Upper lobe of left lung (tissue), 6 donors: ENCODE measurements around the gene SEC11A. TPM values are rescaled to one million over a fixed set of nuclear protein-coding genes. Genes with fewer than 3 reads are reported as not detected.

Experiments used
- ATAC-seq, 2 donors: fragments of 200-7000 bp; cut with Tn5 transposase; one replicate each; pipeline ENCODE4 v1.9.1; 2022; ENCODE audit warnings: mild to moderate bottlenecking in 2 of 2, moderate library complexity in 2 of 2; ENCODE audit not compliant: low FRiP score in 2 of 2
- DNase-seq, 2 donors: peaks; one replicate each; pipeline ENCODE4 v3.0.0-alpha.2; 2019 to 2020
- H3K27ac ChIP-seq, 4 donors: fragments of 200-600 bp; sonication (generic); one replicate each; pipeline ENCODE4 v1.5.1; 2016 to 2019
- H3K27me3 ChIP-seq, 4 donors: fragments of 200-600 bp; sonication (generic); one replicate each; pipeline ENCODE4 v1.5.1; 2017 to 2019
- H3K36me3 ChIP-seq, 4 donors: fragments of 200-600 bp; sonication (generic); one replicate each; pipeline ENCODE4 v1.5.1; 2016 to 2019
- H3K4me1 ChIP-seq, 4 donors: fragments of 200-600 bp; sonication (generic); one replicate each; pipeline ENCODE4 v1.5.1; 2018 to 2019
- H3K4me3 ChIP-seq, 4 donors: fragments of 200-600 bp; sonication (generic); one replicate each; pipeline ENCODE4 v1.5.1; 2017 to 2019; ENCODE audit warnings: mild to moderate bottlenecking in 2 of 4, moderate library complexity in 1 of 4
- H3K9me3 ChIP-seq, 4 donors: fragments of 200-600 bp; sonication (generic); one replicate each; pipeline ENCODE4 v1.5.1; 2018 to 2019
- CTCF ChIP-seq, 6 experiments: fragments of 450-650 bp in 4 of 6; fragments of 200-600 bp in 2 of 6; sonication (generic) in 2 of 6; IDR thresholded peaks; one replicate each; pipeline ENCODE4 v1.5.1; 2016 to 2019; ENCODE audit warnings: antibody characterized with exemption in 6 of 6
- EP300 ChIP-seq, 4 donors: sonication (generic); formaldehyde crosslinking; IDR thresholded peaks; one replicate each; pipeline ENCODE4 v1.5.1; 2017; ENCODE audit warnings: antibody characterized with exemption in 4 of 4, control low read depth in 2 of 4
- POLR2A ChIP-seq, 4 donors: fragments of 450-650 bp; IDR thresholded peaks; one replicate each; pipeline ENCODE4 v1.5.1; 2016 to 2017; ENCODE audit warnings: antibody characterized with exemption in 4 of 4, mild to moderate bottlenecking in 2 of 4
- POLR2AphosphoS5 ChIP-seq, 2 donors: sonication (generic); formaldehyde crosslinking; IDR thresholded peaks; one replicate each; pipeline ENCODE4 v1.5.1; 2017; ENCODE audit warnings: antibody characterized with exemption in 2 of 2
- WGBS, 2 donors: methylation state at CpG; one replicate each; pipeline ENCODE4 v1.1.5; 2017 to 2018; 5-methylcytosine and 5-hydroxymethylcytosine counted together
- total RNA-seq, 6 donors: library from RNA; depleted of rRNA in 4 of 6; stranded (reverse); fragments of >200 nt in 4 of 6; gene quantifications; one replicate each; pipeline versions ENCODE4 v1.1.0 to v1.2.1, GENCODE V29; 2016 to 2021
- donor health status: DM: no; HTN: no; CAD: no; lungs with moderate emphysema.
- donor health status: DM: no; HTN: yes; CAD: no; lungs with severe emphysema.

SEC11A gene
- total RNA-seq, 6 donors from 2014 or later: 38.8 to 164 (median 116) TPM

- Histone ChIP-seq H3K27me3 (no peaks in the 10 kb centered on the region), H3K4me1 (peaks cover 41 to 77% (median 50%) of the 10 kb centered on the region in 4 donors), H3K9me3 (no peaks in the 10 kb centered on the region), H3K4me3 (peak overlapping the region in 1 of 4 donors; percentile 94), H3K27ac (peak overlapping the region in 2 of 4 donors; percentile 13 to 100), H3K36me3 (no peaks in the 10 kb centered on the region)
- ATAC-seq (no peak), DNase-seq (no peak)
- TF ChIP-seq POLR2AphosphoS5 (IDR thresholded peaks at IDR 0.05) (no peak), CTCF (IDR thresholded peaks at IDR 0.05) (no peak), EP300 (IDR thresholded peaks at IDR 0.05) (no peak), POLR2A (IDR thresholded peaks at IDR 0.05) (no peak)
- WGBS, 2 donors: 22 to 25% methylated on average over 2 of the region's 2 CpGs
Observed at GRCh38 chr15:84750583-84751092, 34.7 kb upstream of the SEC11A start.

GRCh38 chr15:84749111-84749991 lies 33.4 kb upstream of the SEC11A start:
- H3K27ac ChIP-seq: peak overlapping the region; percentile 99 to 100 (median 100)
- 5 to 28% methylated on average over 7 to 15 of the region's 15 CpGs for WGBS, 2 donors
- DNase-seq: peak in 1 of 2 donors; percentile 53
- H3K4me1 ChIP-seq: peaks cover 41 to 74% (median 49%) of the 10 kb centered on the region in 4 donors
- no peaks in the 10 kb centered on the region for H3K9me3 ChIP-seq
- TF ChIP-seq CTCF (IDR thresholded peaks at IDR 0.05) (peak in 3 of 6 experiments; percentile 13 to 44 (median 24)), EP300 (IDR thresholded peaks at IDR 0.05) (no peak)
- no peaks in the 10 kb centered on the region for H3K36me3 ChIP-seq
- peak overlapping the region; percentile 89 to 95 (median 93) for H3K4me3 ChIP-seq
- H3K27me3 ChIP-seq: no peaks in the 10 kb centered on the region
- peak; percentile 16 to 44 for ATAC-seq

GRCh38 chr15:84748274-84749110 lies 32.6 kb upstream of the SEC11A start, which contains the start of gene ZNF592:
ZNF592 (plus strand) TSS chr15:84748592; CDS start chr15:84782676, 34,084 bp downstream.
- 0% methylated on average over 2 of the region's 127 CpGs; no CpG with 5 or more reads in 1 of the 2 donors for WGBS, 2 donors
- TF ChIP-seq CTCF (IDR thresholded peaks at IDR 0.05) (peak; percentile 41 to 97 (median 88)), POLR2A (IDR thresholded peaks at IDR 0.05) (peak in 2 of 4 donors; percentile 23 to 40), EP300 (IDR thresholded peaks at IDR 0.05) (no peak), POLR2AphosphoS5 (IDR thresholded peaks at IDR 0.05) (no peak)
- Histone ChIP-seq H3K36me3 (no peaks in the 10 kb centered on the region), H3K27me3 (no peaks in the 10 kb centered on the region), H3K4me3 (peak within 1 kb of the TSS; percentile 89 to 95 (median 93)), H3K9me3 (no peaks in the 10 kb centered on the region), H3K4me1 (peaks cover 41 to 66% (median 47%) of the 10 kb centered on the region in 4 donors), H3K27ac (peak within 1 kb of the TSS; percentile 99 to 100 (median 100))
- ATAC-seq (peak; percentile 80 to 87), DNase-seq (peak; percentile 85 to 98)

GRCh38 chr15:84747416-84748273 lies 31.7 kb upstream of the SEC11A start:
- TF ChIP-seq POLR2AphosphoS5 (IDR thresholded peaks at IDR 0.05) (peak; percentile 46 to 56), POLR2A (IDR thresholded peaks at IDR 0.05) (peak in 3 of 4 donors; percentile 32 to 88 (median 75)), EP300 (IDR thresholded peaks at IDR 0.05) (no peak), CTCF (IDR thresholded peaks at IDR 0.05) (peak in 3 of 6 experiments; percentile 20 to 38 (median 28))
- peaks cover 41 to 57% (median 45%) of the 10 kb centered on the region in 4 donors for H3K4me1 ChIP-seq
- H3K27me3 ChIP-seq: no peaks in the 10 kb centered on the region
- H3K4me3 ChIP-seq: peak overlapping the region; percentile 40 to 94 (median 90)
- peak; percentile 85 to 89 for ATAC-seq
- no peaks in the 10 kb centered on the region for H3K36me3 ChIP-seq
- H3K9me3 ChIP-seq: no peaks in the 10 kb centered on the region
- 1% methylated on average over 18 to 22 of the region's 46 CpGs for WGBS, 2 donors
- peak; percentile 77 to 95 for DNase-seq
- peak overlapping the region; percentile 99 to 100 (median 100) for H3K27ac ChIP-seq
